GM13976 (cell line): ENCODE results near the gene USH1G.
A peak's percentile ranks its signal among the peaks of the same experiment; 100 is the strongest.

Source experiments
- DNase-seq: peaks from one replicate; pipeline ENCODE4 v3.0.0; 2012; ENCODE audit warnings: low spot score
- in situ Hi-C: fragments of 300-500 bp; cut with MboI; formaldehyde crosslinking; loops from one replicate; pipeline ENCODE4 v1.12.0; 2022; ENCODE audit warnings: low sequenced_read_pairs, mixed read lengths, inconsistent platforms; ENCODE audit not compliant: unreplicated experiment
- TF ChIP-seq, protein P1 (sequence below): IDR thresholded peaks from 2 replicates; pipeline ENCODE4 v1.5.1; 2012; ENCODE audit warnings: borderline replicate concordance, mild to moderate bottlenecking; ENCODE audit not compliant: insufficient read depth; ENCODE audit errors: extremely low read depth, missing control alignments, control extremely low read depth

Gene USH1G

GRCh38 chr17:74960570-74961342, 37.7 kb upstream of the USH1G start:
- peak; percentile 85 for DNase-seq
- TF ChIP-seq, protein P1, sequence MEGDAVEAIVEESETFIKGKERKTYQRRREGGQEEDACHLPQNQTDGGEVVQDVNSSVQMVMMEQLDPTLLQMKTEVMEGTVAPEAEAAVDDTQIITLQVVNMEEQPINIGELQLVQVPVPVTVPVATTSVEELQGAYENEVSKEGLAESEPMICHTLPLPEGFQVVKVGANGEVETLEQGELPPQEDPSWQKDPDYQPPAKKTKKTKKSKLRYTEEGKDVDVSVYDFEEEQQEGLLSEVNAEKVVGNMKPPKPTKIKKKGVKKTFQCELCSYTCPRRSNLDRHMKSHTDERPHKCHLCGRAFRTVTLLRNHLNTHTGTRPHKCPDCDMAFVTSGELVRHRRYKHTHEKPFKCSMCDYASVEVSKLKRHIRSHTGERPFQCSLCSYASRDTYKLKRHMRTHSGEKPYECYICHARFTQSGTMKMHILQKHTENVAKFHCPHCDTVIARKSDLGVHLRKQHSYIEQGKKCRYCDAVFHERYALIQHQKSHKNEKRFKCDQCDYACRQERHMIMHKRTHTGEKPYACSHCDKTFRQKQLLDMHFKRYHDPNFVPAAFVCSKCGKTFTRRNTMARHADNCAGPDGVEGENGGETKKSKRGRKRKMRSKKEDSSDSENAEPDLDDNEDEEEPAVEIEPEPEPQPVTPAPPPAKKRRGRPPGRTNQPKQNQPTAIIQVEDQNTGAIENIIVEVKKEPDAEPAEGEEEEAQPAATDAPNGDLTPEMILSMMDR, result peak; percentile 66
- in situ Hi-C loops, result no loop called here

GRCh38 chr17:74959826-74960515, 36.9 kb upstream of the USH1G start:
- no peak for DNase-seq
- TF ChIP-seq, protein P1, result no peak
- in situ Hi-C loops, result loop anchor here (5.0 kb wide), 1 partner anchor 38 kb away; the partner anchor contains the start of genes OTOP2 and USH1G

DNA sequence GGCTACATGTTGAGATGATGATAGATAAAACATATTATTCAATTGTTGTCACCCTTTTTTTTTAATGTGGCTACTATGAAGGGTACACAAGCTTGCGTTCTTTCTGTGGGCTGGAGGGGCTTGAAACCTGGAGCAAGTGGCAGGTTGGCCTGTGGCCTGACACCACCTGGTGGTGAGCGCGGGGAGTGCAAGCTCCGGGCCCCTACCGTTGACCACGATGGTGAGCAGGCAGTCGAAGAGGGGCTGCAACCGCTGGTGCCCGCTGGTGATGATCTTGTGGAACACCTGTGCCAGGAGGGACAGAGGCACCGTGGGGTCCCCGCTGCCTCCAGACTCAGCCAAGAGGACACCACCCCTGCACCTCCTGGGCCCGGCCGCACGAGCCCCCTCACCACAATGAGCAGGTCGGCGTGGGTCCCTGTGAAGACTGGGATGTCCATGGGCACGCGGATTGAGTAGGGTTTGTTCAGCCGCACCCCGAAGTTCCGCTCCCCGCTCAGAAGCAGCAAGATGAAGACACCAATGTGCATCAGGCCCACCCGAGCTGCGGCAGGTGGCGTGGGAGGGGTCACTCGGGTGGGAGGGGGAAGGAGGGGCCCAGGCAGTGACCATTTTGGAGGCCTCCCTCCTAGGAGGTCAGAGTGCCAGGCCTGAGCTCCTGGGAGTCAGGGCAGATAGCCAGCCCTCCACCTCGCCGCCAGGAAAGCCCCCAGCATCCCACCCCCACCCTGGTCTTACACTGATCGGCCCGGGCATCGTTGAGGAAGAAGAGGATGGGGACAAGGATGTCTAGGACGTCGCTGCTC, 35.1 kb upstream of the USH1G start:
- peak; percentile 89 for DNase-seq
- in situ Hi-C loops, result loop anchor here (5.0 kb wide), 1 partner anchor 36 kb away; the partner anchor contains the start of genes OTOP2 and USH1G

DNA sequence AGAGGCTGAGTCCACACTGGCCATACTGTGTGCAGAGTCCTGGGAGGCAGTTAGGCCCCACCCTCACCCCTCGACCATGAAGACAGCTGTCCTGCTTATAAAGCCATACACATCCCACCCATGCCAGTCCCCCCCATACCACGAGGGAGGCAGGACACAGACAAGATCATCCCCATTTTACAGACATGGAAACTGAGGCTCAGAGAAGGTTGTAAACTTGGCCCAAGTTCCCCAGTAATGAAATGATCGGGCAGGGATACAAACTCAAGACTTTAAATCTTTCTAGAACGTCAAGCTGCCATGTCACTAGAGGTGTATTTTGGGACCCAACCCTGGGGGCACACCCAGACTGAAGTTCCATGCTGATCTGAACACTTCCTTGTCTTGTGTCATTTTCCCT, 33.0 kb upstream of the USH1G start:
- in situ Hi-C loops, result loop anchor here (5.0 kb wide), 1 partner anchor 34 kb away; the partner anchor contains the start of genes OTOP2 and USH1G
- DNase-seq, result no peak
- TF ChIP-seq, protein P1, result no peak

More for the DNA sequence above, 35.1 kb upstream of the USH1G start:
- TF ChIP-seq, protein P1, result peak; percentile 87

GRCh38 chr17:74954665-74955421, 31.8 kb upstream of the USH1G start:
- DNase-seq, result no peak
- in situ Hi-C loops, result loop anchor here (5.0 kb wide), 1 partner anchor 33 kb away; the partner anchor contains the start of genes OTOP2 and USH1G
- TF ChIP-seq, protein P1, result no peak
